Skeletal muscle cell (primary cell): ENCODE results near the gene ZNRF1.
"Not testable (repeated sequence)": the region's sequence is repeated elsewhere in the genome, so short reads cannot be mapped to it uniquely, and the experiment has no call there.

Experiments
- DNase-seq: peaks from one replicate; pipeline ENCODE4 v3.0.0-alpha.2; 2010; ENCODE audit warnings: low read depth
- H3K4me3 ChIP-seq: 2 replicates; pipeline ENCODE4 v1.5.1; 2011; ENCODE audit warnings: low read depth, mild to moderate bottlenecking, control low read depth, low read length, moderate library complexity

The ZNRF1 gene

DNA sequence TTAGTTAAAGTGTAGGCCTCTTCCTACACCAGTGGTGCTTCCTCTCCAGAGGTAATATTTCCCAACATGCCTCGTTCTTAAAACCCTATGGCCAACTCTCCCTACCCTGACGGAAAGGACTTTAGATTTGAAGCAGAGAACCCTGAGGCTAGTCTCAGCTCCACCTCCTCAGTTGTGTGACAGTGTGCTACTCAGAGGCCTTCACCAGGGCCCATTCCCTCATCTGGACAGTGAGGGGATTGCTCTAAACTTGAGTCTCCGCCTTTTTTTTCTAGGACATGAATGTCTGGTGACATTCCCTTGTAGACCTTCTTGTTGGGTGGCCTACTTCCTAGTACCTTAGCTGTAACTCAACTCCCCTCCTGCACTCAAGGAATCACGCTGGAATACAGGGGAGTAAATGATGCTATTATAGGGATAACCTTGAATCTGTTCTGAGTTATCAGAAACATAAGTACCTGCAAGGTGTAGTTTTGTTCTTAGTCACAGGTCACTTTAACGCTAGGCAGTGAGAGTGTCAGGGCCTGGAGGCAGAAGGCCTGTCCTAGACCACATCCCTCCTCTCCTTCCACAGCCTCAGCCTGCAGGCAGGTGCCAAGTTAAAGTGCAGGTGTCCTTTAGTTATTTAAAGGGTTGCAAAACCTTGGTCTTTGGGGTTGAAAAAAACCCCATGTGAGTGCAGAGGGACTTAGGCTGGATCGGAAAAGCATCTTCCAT, 90.8 kb downstream of the ZNRF1 start:
- DNase-seq, result no peak
- H3K4me3 ChIP-seq, result no peak overlapping the region

DNA sequence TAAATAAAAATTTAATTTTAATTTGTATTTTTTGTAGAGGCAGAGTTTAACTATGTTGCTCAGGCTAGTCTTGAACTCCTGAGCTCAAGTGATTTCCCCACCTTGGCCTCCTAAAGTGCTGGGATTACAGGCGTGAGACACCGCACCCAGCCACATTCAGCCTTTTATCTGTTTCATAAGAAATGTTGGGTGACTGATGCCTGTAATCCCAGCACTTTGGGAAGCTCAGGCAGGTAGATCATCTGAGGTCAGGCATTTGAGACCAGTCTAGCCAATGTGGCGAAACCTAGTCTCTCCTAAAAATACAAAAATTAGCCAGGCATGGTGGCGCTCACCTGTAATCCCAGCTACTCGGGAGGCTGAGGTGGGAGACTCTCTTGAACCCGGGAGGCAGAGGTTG, 92.1 kb downstream of the ZNRF1 start:
- not testable (repeated sequence) for DNase-seq

DNA sequence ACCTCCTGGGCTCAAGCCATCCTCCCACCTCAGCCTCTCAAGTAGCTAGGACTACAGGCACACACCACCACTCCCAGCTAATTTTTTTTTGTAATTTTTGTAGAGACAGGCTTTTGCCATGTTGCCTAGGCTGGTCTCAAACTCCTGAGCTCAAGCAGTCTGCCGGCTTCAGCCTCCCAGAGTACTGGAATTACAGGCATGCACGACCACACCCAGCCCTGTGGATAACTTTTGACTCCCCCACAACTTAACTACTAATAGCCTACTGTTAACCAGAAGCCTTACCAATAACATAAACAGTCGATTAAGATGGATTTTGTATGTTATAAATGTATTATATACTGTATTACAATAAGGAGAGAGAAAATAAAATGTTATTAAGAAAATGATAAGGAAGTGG, 92.8 kb downstream of the ZNRF1 start:
- H3K4me3 ChIP-seq, DNase-seq: not testable (repeated sequence)

More for the DNA sequence above, 92.1 kb downstream of the ZNRF1 start:
- H3K4me3 ChIP-seq, result not testable (repeated sequence)

DNA sequence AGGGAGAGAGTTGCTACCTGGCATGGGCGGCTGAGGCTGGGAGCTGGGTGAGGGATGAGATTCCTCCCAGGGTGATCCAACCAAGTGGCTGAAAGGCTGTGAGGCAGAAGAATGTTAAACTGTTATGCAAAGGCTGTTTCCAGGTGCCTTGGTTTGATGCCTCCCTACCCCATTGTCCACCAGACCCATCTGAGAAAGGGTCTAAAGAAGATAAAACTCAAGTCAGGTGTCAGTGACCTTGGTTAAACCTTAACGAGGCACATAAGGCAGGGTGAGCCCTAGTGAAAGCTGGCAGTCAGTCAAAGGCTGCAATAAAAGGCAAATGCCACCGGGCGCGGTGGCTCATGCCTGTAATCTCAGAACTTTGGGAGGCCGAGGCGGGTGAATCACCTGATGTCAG, 94.0 kb downstream of the ZNRF1 start:
- DNase-seq, result no peak

DNA sequence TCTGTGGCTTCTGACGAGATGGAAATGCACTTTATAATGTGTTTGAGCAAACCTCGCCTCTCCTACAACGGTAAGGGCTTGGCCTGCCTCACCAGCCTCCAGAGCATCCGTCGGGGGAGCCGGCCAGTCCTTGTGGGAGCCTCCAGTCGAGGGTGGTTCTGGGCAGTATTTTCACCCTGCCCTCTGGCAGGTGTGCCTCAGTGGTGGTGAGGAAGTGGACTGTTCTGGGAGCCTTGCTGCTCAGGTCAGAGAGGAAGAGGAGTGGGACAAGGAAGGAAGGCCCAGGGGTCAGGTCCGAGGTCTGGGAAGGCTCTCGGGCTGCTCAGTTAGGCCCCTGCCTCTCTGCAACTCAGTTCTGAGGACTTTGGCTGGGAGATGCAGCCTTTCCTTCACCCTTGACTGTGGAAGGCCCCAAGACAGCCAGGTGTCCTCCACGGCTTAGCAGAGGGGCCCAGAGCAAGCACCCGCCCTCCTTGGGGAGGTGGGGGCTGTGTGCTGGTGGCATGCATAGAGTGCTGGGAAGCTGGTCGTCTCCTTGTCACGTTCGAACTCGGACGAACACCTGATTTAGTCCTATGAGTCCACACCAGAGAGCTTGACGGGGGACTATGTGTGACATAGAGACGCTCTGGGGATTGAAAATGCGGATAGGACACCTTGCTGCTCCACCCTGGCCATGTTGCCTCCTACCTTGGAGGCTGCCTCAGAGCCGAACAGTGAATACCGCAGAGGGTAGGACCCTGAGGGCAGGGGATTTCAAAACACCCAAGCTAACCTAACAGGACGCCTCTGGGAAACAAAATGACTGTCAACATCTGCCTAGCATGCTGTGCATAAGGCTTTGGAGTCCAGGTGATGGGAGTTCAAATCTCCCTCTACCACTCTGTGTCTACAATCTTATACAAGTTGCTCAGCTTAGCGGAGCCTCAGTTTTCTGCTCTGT, 95.0 kb downstream of the ZNRF1 start:
- no peak for DNase-seq
- H3K4me3 ChIP-seq, result no peak overlapping the region

More for the DNA sequence above, 94.0 kb downstream of the ZNRF1 start:
- no peak overlapping the region for H3K4me3 ChIP-seq

DNA sequence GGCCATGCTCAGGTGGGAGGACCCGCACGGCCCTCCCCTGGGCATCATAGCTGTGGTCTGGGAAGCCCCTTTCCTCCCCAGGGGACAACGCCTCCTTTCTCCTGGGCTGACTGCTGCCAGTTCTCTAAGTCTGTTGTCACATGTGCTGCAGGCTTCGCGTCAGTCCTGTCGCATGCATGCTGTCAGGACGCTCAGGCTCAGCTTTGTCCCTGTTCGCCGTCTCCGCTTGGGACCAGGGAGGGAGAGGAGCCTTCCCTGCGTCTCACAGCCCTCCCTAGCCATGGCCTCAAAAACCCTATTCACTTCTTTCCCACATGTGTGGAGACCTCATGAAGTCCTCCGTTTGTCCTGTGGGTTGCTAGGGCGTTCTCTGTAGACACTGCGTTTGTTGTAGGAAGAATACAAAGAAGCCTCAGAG, 96.4 kb downstream of the ZNRF1 start:
- H3K4me3 ChIP-seq, result no peak overlapping the region
- DNase-seq, result no peak

DNA sequence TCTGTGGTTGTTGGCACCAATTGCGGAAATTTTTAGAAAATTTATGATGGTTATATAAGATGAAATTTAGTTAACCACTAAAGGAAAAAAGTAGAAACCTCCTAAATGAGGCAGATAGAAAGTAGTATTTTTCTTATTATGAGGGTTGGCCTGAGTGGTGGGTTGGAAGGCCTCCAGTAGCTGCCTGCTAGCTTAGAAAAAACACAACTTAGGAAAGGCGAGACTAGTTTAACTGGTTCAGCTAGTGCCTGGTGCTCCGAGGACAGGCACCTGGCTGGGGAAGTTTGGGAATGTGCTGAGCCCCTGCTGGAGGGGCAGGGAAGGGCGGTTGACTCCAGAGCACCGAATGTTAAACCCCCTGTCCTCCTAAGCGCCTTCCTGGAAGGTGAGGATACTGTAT, 97.8 kb downstream of the ZNRF1 start:
- no peak for DNase-seq
- no peak overlapping the region for H3K4me3 ChIP-seq

DNA sequence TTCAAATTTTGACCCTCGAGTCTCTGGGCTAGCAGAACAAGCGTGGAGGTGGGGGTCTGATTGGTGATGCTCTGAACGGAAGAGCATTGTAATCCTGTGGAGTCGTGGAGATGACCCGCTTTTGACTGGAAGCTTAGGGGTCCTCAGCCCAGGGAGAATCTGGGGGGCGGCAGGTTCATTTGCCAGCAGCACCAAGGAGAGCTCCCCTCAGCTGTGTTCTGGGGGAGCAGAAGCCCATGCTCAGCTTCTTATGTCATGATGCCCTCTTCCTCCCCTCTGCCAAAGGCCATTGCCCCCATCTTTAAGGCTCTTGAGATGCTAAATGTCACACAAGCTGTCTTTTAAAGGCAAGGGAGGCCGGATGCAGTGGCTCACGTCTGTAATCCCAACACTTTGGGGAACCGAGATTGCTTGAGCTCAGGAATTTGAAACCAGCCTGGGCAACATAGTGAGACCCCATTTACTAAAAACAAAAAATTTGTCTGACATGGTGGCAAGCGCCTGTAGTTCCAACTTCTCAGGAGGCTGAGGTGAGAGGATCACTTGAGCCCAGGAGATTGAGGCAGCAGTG, 98.5 kb downstream of the ZNRF1 start:
- no peak overlapping the region for H3K4me3 ChIP-seq
- DNase-seq, result no peak

DNA sequence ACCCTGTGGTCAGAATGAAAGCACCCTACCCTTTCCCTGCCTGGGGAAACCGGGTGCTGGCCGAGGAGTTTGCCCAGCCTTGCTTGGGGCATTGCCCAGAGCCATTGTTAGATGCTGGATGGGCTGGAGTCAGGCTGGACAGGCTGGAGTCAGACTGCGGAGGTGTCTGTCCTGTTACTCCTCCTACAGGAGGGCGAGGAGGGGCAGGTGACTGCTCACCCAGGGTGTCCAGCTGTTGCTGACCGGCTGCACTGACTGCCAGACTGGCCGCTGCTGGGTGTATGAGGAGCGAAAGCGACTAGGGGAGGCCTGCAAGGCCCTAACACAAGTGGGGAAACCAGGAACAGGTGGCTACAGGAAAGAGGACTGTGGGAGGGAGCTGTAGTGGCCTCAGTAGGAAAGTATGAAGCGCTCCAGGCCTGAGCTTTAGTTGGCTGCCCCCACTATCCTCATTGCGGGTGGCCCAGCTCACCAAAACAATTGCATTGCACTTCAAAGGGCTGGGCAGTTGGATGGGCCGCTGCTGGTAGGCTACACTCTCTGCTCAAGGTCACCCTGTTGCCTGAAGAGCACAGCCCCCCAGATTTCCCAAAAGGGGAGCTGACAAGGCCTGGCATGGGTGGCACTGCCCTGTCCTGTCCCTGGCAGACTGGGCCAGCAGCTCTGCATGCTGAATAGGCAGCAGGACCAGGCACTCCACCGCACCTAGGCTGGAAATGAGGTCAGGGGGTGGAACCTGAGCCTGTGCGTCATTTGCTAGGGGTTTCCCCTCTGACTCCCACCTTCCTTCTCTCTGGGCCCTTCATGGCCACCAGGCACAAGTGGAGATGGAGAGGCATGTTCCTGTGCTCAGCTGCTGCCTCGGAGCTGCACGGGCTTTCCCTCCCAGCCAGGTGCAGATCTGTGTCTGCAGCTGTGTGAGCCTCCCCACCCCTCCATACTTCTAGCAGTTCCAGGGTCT, 99.4 kb downstream of the ZNRF1 start:
- H3K4me3 ChIP-seq, result no peak overlapping the region
- DNase-seq, result no peak

DNA sequence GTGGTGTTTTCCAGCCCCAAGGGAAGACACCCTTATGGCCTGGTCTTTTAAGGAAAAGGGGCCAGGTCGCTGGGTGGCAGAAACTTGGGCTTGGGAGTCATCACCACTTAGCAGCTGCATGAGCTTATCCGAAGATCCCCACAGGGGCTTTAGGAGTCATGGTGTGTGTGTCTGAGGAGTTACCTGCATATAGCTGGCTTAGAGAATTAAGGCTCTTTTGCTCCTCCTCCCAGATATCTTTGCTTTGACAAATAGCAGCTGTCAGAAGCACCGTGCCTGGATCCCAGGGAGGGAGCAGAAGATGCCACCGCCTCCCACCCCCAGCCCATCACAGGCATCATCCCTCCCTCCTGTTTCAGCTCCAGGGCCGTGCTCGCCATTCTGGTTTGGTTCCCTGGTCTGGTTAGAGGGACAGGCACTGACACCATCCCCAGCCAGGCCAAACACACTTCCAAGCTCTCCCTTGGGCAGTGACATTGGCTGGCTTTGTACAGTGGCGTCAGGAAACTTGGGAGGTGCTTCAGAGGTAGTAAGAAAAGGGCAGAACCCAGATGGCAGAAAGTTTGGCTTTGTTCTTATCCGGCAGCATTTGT, 100.3 kb downstream of the ZNRF1 start:
- H3K4me3 ChIP-seq, result no peak overlapping the region
- DNase-seq, result no peak

DNA sequence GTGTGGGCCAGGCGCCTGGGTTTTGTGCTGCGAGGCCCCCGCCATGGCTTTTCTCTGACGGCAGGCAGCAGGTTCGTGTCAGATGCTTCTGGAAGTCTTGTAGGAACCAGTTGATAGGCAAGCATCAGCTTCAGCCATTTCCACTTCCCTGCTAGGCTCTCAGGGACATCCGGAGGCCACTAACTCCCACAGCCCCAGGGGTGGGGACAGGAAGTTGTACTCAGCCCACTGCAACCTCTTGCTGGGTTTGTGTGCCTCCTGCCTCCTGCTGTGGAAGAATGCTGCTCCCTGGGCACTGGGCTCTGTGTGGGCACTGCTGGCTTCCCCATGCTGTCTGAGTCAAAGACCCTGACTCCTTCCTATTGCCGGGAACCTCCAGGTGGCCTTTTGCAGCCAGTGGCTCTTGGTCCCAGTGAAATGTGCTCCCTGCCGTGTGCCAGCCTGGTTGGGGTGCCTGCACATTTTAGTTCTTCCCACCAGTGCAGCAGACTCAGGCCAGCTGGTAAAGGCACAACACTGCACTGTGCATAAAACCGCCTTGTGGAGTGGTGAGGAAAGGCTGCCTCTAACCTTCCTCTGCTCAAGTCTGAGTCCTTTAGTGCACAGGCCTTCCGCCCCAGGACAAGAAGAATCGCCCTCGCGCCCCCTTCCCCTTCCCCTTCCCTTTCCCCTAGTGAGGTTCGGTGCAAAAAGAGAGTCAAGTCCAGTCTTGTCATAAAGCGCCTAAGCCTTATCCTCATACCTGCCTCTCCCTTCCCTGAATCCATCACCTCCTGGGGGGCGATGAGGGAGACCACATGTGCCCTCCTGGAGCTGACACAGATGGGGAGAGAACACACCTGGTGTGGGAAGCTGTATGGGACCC, 101.1 kb downstream of the ZNRF1 start:
- no peak overlapping the region for H3K4me3 ChIP-seq
- no peak for DNase-seq

DNA sequence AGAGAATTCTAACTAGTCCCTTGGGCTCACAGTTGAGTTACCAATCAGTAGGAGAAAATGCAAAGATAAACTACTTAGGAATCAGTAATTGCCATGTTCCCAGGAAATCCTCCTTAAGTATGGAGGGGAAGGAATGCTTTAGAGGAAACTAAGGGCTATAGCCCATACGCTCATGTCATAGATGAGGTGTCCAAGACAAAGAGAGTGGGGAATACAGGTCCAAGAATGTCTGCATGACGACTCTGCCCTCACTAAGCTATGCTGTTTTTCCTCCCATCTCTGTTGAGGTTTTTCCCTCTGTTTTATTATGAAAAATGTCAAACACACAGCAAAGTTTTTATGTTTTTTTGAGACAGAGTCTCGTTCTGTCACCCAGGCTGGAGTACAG, 101.8 kb downstream of the ZNRF1 start:
- H3K4me3 ChIP-seq, result no peak overlapping the region
- no peak for DNase-seq

DNA sequence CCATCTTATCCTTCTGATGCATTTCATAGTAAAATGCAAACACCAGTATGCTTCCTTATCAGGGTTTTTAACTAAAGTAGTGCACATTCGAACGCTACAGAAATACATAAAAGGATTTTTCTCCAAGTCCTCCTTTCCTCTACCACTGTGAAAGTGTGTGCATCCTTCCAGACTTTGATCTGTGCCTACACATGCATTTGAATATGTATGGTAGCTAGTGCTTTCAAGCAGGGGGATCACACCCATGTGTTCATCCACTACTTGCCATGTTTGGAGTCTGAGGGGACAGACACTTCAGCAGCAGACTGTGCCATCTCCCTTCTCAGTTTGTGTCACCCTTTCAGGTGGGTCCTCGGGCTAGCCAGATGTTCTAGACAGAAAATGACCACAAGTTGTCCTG, 102.8 kb downstream of the ZNRF1 start:
- no peak overlapping the region for H3K4me3 ChIP-seq
- DNase-seq, result no peak

DNA sequence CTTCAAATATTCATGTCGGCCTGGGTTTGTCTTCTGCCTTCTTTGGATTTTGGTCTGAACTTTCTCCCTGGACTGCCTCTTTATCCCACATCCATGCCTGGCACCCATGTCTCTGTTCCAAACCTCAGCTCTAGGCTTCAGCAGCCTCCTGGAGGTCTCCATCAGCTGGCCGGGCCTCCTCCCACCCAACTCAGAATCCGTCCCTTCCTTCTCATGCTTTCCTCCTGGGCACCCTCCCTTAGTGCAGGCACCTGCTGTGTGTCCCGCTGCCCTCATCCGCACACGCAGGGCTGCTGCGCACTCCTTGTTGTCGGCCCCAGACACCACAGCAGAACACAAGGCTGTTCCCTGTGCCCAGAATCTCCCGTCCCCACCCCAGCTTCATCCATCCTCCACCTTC, 103.8 kb downstream of the ZNRF1 start:
- no peak for DNase-seq
- no peak overlapping the region for H3K4me3 ChIP-seq

DNA sequence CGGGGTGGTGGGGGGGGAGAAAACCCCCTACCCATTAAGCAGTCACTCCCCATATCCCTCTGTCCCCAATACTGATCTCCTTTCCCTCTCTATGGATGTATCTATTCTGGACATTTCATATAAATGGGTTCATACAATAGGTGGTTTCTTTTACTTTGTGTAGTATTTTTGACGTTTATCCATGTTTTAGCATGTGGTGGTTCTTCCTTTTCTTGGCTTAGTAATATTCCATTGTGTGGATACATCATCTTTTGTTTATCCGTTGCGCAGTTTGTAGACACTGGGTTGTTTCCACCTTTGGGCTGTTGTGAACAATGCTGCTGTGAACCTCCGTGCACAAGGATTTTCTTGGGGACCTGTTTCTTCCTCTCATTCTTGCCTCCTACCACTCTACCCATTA, 105.2 kb downstream of the ZNRF1 start:
- H3K4me3 ChIP-seq, result no peak overlapping the region
- DNase-seq, result no peak

DNA sequence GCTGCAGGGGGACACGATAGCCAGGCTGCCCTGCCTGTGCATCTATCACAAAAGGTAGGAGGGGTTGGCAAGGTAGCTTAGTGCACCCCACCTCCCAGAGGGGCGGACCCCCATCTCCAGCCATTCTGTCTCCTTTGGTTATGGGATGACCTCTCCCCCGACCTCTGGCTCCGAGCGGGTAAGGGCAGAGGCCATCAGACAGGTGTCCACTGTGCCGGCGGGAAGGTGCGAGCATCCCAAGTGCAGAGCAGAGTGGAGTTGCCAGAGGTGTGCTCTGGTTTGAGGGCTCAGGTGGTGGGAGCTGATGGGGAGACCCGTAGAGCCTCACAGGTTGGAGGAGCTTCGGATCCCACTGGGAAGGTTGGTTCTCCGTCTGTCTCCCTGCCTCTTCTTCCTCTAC, 106.0 kb downstream of the ZNRF1 start:
- no peak for DNase-seq
- H3K4me3 ChIP-seq, result no peak overlapping the region

DNA sequence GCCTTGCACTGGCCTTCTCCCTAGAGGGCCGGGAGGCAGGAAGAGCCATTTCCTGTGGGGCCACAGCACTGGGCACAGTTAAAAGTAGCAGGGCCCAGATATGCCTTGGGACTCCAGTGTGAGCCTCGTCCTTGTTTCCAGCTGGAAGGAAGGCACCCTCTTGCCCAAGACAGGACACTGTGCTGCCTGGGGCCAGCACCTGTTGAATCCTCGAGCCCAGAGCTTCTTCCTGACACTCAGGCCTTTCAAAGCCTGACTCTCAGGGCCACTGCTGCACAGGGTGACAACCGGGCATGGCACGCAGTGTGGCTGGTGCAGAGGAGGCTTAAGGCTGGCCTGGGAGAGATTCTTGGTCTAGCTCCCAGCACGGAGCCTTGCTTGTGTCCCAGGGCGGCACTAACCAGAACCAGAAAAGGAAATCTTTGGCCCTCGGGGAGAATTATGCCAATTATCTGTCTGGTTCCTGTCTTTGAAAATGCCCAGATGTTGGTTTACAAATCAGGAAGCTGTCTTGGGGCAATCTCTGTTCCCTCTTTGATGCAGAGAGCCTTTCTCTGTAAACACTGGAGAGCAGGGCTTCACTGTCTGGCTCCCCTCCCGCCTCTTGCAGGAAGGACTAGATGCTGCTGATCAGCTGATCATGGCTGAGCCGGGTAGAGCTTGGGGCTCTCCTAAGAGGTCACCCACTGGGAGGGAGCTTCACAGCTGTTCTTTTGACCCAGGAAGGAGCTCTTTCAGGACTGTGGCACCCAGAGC, 106.7 kb downstream of the ZNRF1 start:
- no peak overlapping the region for H3K4me3 ChIP-seq
- no peak for DNase-seq
